Measurements from ENCODE around the gene HP. TPM values are rescaled to one million over a fixed set of nuclear protein-coding genes. Genes with fewer than 3 reads are reported as not detected.

Gene HP
- total RNA-seq, 5 donors from 2014 or later (not counting 1 experiment from before 2014, with no cell fraction given): 11.3 to 18.3 (median 12.4) TPM; not detected in 2

- Mint-ChIP-seq H3K4me3 (peak overlapping the region in 1 of 3 donors; percentile 17), H3K4me1 (peaks cover 8 to 18% (median 15%) of the 10 kb centered on the region in 3 donors), H3K9me3 (no peaks in the 10 kb centered on the region), H3K27me3 (no peaks in the 10 kb centered on the region), H3K36me3 (peaks cover 31% of the 10 kb centered on the region), H3K27ac (peak overlapping the region in 1 of 2 donors; percentile 31)
- H3K4me3 ChIP-seq (ENCODE audit: control insufficient read depth in 1 of 2, extremely low read depth in 1 of 2, low read length in 1 of 2): no peak overlapping the region
- no peak overlapping the region for H3K27ac ChIP-seq (ENCODE audit: low read length)
- no peaks in the 10 kb centered on the region for H3K9me3 ChIP-seq
- H3K4me1 ChIP-seq (ENCODE audit: control insufficient read depth in 1 of 2, extremely low read depth in 1 of 2, insufficient read depth in 2 of 2, low read length in 2 of 2): peaks cover 3 to 13% of the 10 kb centered on the region in 2 experiments
- DNase-seq (no peak), ATAC-seq (replicated peaks in 1 of 4) (no peak)
- H3K27me3 ChIP-seq (replicated peaks in 1 of 2; ENCODE audit: control insufficient read depth in 2 of 2, extremely low read depth in 1 of 2, insufficient read depth in 2 of 2, low read length in 1 of 2): no peaks in the 10 kb centered on the region
- ChIA-PET POLR2A (interaction anchor here in 1 of 2 donors (0.7 kb wide), 1 partner anchor 83 kb away, joined by 3 read pairs; no protein-coding TSS in a partner anchor), CTCF (interaction anchor here in 1 of 2 donors (0.5 kb wide), 1 partner anchor 13 kb away, joined by 3 read pairs; no protein-coding TSS in a partner anchor)
- 69% methylated on average over 9 of the region's 15 CpGs for WGBS (ENCODE audit: insufficient coverage)
- H3K36me3 ChIP-seq (ENCODE audit: control insufficient read depth in 2 of 2, extremely low read depth in 1 of 2, insufficient read depth in 1 of 2, low read length in 1 of 2): peaks cover 3 to 39% of the 10 kb centered on the region in 2 donors
These were observed 40.3 kb upstream of the HP start for GRCh38 chr16:72013888-72014581.

- H3K36me3 Mint-ChIP-seq: peaks cover 35% of the 10 kb centered on the region
- H3K9me3 Mint-ChIP-seq: no peaks in the 10 kb centered on the region
- no peaks in the 10 kb centered on the region for H3K27me3 Mint-ChIP-seq
- H3K27me3 ChIP-seq (replicated peaks in 1 of 2; ENCODE audit: control insufficient read depth in 2 of 2, extremely low read depth in 1 of 2, insufficient read depth in 2 of 2, low read length in 1 of 2): no peaks in the 10 kb centered on the region
- H3K4me3 ChIP-seq (ENCODE audit: control insufficient read depth in 1 of 2, extremely low read depth in 1 of 2, low read length in 1 of 2): no peak overlapping the region
- no peak for ATAC-seq (replicated peaks in 1 of 4)
- no peaks in the 10 kb centered on the region for H3K9me3 ChIP-seq
- H3K4me1 Mint-ChIP-seq: peaks cover 8 to 18% (median 15%) of the 10 kb centered on the region in 3 donors
- H3K27ac Mint-ChIP-seq: no peak overlapping the region
- DNase-seq: no peak
- peaks cover 3 to 7% of the 10 kb centered on the region in 2 experiments for H3K4me1 ChIP-seq (ENCODE audit: control insufficient read depth in 1 of 2, extremely low read depth in 1 of 2, insufficient read depth in 2 of 2, low read length in 2 of 2)
- H3K27ac ChIP-seq (ENCODE audit: low read length): no peak overlapping the region
- ChIA-PET CTCF (no interaction called here), POLR2A (no interaction called here)
- 100% methylated on average over 3 of the region's 8 CpGs for WGBS (ENCODE audit: insufficient coverage)
- no peak overlapping the region for H3K4me3 Mint-ChIP-seq
- H3K36me3 ChIP-seq (ENCODE audit: control insufficient read depth in 2 of 2, extremely low read depth in 1 of 2, insufficient read depth in 1 of 2, low read length in 1 of 2): peaks cover 3 to 46% of the 10 kb centered on the region in 2 donors
These were observed 39.6 kb upstream of the HP start for GRCh38 chr16:72014675-72015074.

GRCh38 chr16:72015124-72015523 is 39.2 kb upstream of the HP start:
- no peak overlapping the region for H3K4me3 ChIP-seq (ENCODE audit: control insufficient read depth in 1 of 2, extremely low read depth in 1 of 2, low read length in 1 of 2)
- Mint-ChIP-seq H3K27me3 (no peaks in the 10 kb centered on the region), H3K27ac (no peak overlapping the region), H3K4me1 (peaks cover 4 to 14% (median 11%) of the 10 kb centered on the region in 3 donors), H3K9me3 (no peaks in the 10 kb centered on the region), H3K4me3 (no peak overlapping the region), H3K36me3 (peaks cover 35% of the 10 kb centered on the region)
- H3K36me3 ChIP-seq (ENCODE audit: control insufficient read depth in 2 of 2, extremely low read depth in 1 of 2, insufficient read depth in 1 of 2, low read length in 1 of 2): peaks cover 3 to 47% of the 10 kb centered on the region in 2 donors
- H3K27ac ChIP-seq (ENCODE audit: low read length): no peak overlapping the region
- CTCF ChIA-PET: no interaction called here
- H3K27me3 ChIP-seq (replicated peaks in 1 of 2; ENCODE audit: control insufficient read depth in 2 of 2, extremely low read depth in 1 of 2, insufficient read depth in 2 of 2, low read length in 1 of 2): no peaks in the 10 kb centered on the region
- WGBS (ENCODE audit: insufficient coverage): 92% methylated on average over 2 of the region's 3 CpGs
- no peak for ATAC-seq (replicated peaks in 1 of 4)
- peaks cover 3 to 5% of the 10 kb centered on the region in 2 experiments for H3K4me1 ChIP-seq (ENCODE audit: control insufficient read depth in 1 of 2, extremely low read depth in 1 of 2, insufficient read depth in 2 of 2, low read length in 2 of 2)
- H3K9me3 ChIP-seq: no peaks in the 10 kb centered on the region
- DNase-seq: no peak
- POLR2A ChIA-PET: no interaction called here

GRCh38 chr16:72018470-72018869 is 35.8 kb upstream of the HP start:
- no peak overlapping the region for H3K4me3 ChIP-seq (ENCODE audit: control insufficient read depth in 1 of 2, extremely low read depth in 1 of 2, low read length in 1 of 2)
- POLR2A ChIA-PET: no interaction called here
- ATAC-seq (replicated peaks in 1 of 4): no peak
- H3K9me3 ChIP-seq: no peaks in the 10 kb centered on the region
- no peaks in the 10 kb centered on the region for H3K27me3 ChIP-seq (replicated peaks in 1 of 2; ENCODE audit: control insufficient read depth in 2 of 2, extremely low read depth in 1 of 2, insufficient read depth in 2 of 2, low read length in 1 of 2)
- H3K27me3 Mint-ChIP-seq: no peaks in the 10 kb centered on the region
- CTCF ChIA-PET: no interaction called here
- no peak overlapping the region for H3K4me3 Mint-ChIP-seq
- H3K4me1 Mint-ChIP-seq: peaks cover 0 to 4% (median 3%) of the 10 kb centered on the region in 3 donors
- no peak for DNase-seq
- H3K4me1 ChIP-seq (ENCODE audit: control insufficient read depth in 1 of 2, extremely low read depth in 1 of 2, insufficient read depth in 2 of 2, low read length in 2 of 2): peaks cover 0 to 5% of the 10 kb centered on the region in 2 experiments
- no peak overlapping the region for H3K27ac ChIP-seq (ENCODE audit: low read length)
- 100% methylated on average over 6 of the region's 9 CpGs for WGBS (ENCODE audit: insufficient coverage)
- no peak overlapping the region for H3K27ac Mint-ChIP-seq
- H3K36me3 ChIP-seq (ENCODE audit: control insufficient read depth in 2 of 2, extremely low read depth in 1 of 2, insufficient read depth in 1 of 2, low read length in 1 of 2): peaks cover 17 to 55% of the 10 kb centered on the region in 2 donors
- H3K9me3 Mint-ChIP-seq: no peaks in the 10 kb centered on the region
- peaks cover 50% of the 10 kb centered on the region for H3K36me3 Mint-ChIP-seq

- WGBS (ENCODE audit: insufficient coverage): 98% methylated on average over 15 of the region's 15 CpGs
- H3K9me3 Mint-ChIP-seq: no peaks in the 10 kb centered on the region
- no peaks in the 10 kb centered on the region for H3K4me1 Mint-ChIP-seq
- no peak for ATAC-seq (replicated peaks in 1 of 4)
- peaks cover 18 to 55% of the 10 kb centered on the region in 2 donors for H3K36me3 ChIP-seq (ENCODE audit: control insufficient read depth in 2 of 2, extremely low read depth in 1 of 2, insufficient read depth in 1 of 2, low read length in 1 of 2)
- no peaks in the 10 kb centered on the region for H3K4me1 ChIP-seq (ENCODE audit: control insufficient read depth in 1 of 2, extremely low read depth in 1 of 2, insufficient read depth in 2 of 2, low read length in 2 of 2)
- no peak overlapping the region for H3K4me3 ChIP-seq (ENCODE audit: control insufficient read depth in 1 of 2, extremely low read depth in 1 of 2, low read length in 1 of 2)
- ChIA-PET POLR2A (no interaction called here), CTCF (no interaction called here)
- no peaks in the 10 kb centered on the region for H3K9me3 ChIP-seq
- H3K27me3 ChIP-seq (replicated peaks in 1 of 2; ENCODE audit: control insufficient read depth in 2 of 2, extremely low read depth in 1 of 2, insufficient read depth in 2 of 2, low read length in 1 of 2): no peaks in the 10 kb centered on the region
- no peaks in the 10 kb centered on the region for H3K27me3 Mint-ChIP-seq
- H3K27ac ChIP-seq (ENCODE audit: low read length): no peak overlapping the region
- no peak for DNase-seq
- no peak overlapping the region for H3K27ac Mint-ChIP-seq
- H3K4me3 Mint-ChIP-seq: no peak overlapping the region
- peaks cover 50% of the 10 kb centered on the region for H3K36me3 Mint-ChIP-seq
These were observed 33.3 kb upstream of the HP start for GRCh38 chr16:72021043-72021442.

- H3K27ac Mint-ChIP-seq: no peak overlapping the region
- 93% methylated on average over 10 of the region's 13 CpGs for WGBS (ENCODE audit: insufficient coverage)
These were observed 32.2 kb upstream of the HP start for GRCh38 chr16:72022127-72022526.

More at GRCh38 chr16:72022127-72022526, 32.2 kb upstream of the HP start:
- H3K27me3 Mint-ChIP-seq: no peaks in the 10 kb centered on the region
- Histone ChIP-seq H3K9me3 (no peaks in the 10 kb centered on the region), H3K27me3 (replicated peaks in 1 of 2; ENCODE audit: control insufficient read depth in 2 of 2, extremely low read depth in 1 of 2, insufficient read depth in 2 of 2, low read length in 1 of 2) (no peaks in the 10 kb centered on the region), H3K4me1 (ENCODE audit: control insufficient read depth in 1 of 2, extremely low read depth in 1 of 2, insufficient read depth in 2 of 2, low read length in 2 of 2) (no peaks in the 10 kb centered on the region), H3K27ac (ENCODE audit: low read length) (no peak overlapping the region), H3K36me3 (ENCODE audit: control insufficient read depth in 2 of 2, extremely low read depth in 1 of 2, insufficient read depth in 1 of 2, low read length in 1 of 2) (peaks cover 18 to 49% of the 10 kb centered on the region in 2 donors), H3K4me3 (ENCODE audit: control insufficient read depth in 1 of 2, extremely low read depth in 1 of 2, low read length in 1 of 2) (no peak overlapping the region)
- CTCF ChIA-PET: interaction anchor here in 1 of 2 donors (0.7 kb wide), 1 partner anchor 53 kb away, joined by 3 read pairs; no protein-coding TSS in a partner anchor
- ATAC-seq (replicated peaks in 1 of 4): no peak
- no peak overlapping the region for H3K4me3 Mint-ChIP-seq
- POLR2A ChIA-PET: no interaction called here
- no peak for DNase-seq
- no peaks in the 10 kb centered on the region for H3K9me3 Mint-ChIP-seq
- no peaks in the 10 kb centered on the region for H3K4me1 Mint-ChIP-seq
- peaks cover 41% of the 10 kb centered on the region for H3K36me3 Mint-ChIP-seq
